HG02763 (cell line): Measurements from ENCODE around the gene RUSC1.
A peak's percentile ranks its signal among the peaks of the same experiment; 100 is the strongest.
"Not testable (repeated sequence)": the region's sequence is repeated elsewhere in the genome, so short reads cannot be mapped to it uniquely, and the experiment has no call there.

Experiments
- ATAC-seq: cut with Tn5 transposase; IDR thresholded peaks from one replicate; pipeline ENCODE4 v1.9.1; 2021; ENCODE audit warnings: mild to moderate bottlenecking, moderate library complexity; ENCODE audit not compliant: unreplicated experiment

Gene RUSC1, protein sequence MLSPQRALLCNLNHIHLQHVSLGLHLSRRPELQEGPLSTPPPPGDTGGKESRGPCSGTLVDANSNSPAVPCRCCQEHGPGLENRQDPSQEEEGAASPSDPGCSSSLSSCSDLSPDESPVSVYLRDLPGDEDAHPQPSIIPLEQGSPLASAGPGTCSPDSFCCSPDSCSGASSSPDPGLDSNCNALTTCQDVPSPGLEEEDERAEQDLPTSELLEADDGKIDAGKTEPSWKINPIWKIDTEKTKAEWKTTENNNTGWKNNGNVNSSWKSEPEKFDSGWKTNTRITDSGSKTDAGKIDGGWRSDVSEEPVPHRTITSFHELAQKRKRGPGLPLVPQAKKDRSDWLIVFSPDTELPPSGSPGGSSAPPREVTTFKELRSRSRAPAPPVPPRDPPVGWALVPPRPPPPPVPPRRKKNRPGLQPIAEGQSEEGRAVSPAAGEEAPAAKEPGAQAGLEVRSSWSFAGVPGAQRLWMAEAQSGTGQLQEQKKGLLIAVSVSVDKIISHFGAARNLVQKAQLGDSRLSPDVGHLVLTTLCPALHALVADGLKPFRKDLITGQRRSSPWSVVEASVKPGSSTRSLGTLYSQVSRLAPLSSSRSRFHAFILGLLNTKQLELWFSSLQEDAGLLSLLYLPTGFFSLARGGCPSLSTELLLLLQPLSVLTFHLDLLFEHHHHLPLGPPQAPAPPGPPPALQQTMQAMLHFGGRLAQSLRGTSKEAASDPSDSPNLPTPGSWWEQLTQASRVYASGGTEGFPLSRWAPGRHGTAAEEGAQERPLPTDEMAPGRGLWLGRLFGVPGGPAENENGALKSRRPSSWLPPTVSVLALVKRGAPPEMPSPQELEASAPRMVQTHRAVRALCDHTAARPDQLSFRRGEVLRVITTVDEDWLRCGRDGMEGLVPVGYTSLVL

DNA sequence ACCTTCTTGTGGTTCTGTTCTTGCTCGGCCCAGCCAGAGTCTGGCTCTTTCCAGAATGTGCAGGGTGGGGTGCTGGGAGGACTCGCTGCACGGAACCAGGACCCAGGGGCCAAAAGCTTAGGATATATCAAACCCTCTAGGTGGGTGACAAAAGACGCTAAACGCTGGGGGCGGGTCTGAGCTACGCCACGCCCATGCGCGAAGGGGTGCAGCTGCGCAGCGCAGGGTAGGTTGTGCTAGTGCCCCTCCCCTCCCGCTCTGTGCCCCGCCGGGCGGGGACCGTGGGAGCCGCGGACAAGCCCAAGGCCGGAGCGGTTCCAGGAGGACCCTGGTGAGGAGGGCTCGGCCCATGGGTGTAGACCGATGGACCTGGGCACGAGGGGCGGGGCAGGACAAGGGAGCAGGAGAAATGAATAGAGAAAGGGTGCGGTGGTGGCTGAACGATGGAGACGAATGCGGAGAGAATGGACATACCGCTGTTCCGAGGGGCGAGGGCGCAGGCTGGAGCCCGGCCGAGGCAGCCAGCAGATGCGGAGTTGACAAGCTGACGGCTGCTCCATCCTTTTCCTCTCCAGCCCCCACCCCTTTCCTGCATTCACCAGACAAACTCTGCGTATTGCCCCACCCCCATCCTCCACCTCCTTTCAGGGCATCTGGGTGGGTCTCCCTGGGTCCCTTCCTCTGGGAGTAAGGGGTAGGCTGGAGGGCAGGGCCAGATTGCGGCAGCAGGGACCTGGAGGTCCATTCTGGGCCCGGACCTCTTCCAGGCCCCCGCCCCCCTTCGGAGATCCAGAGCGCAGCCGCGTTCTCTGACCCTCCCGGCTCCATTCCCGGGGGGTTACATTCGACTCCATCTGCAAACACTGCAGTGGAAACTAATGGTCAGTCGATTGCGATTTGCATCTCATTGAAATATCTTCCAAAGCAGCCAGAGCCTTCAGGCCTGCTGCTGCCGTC, at the start of gene RUSC1:
RUSC1 (plus strand) TSS at position 234 of the 957 bp plus-strand sequence. CDS start 880 bp downstream, outside the sequence.
- no peak for ATAC-seq

DNA sequence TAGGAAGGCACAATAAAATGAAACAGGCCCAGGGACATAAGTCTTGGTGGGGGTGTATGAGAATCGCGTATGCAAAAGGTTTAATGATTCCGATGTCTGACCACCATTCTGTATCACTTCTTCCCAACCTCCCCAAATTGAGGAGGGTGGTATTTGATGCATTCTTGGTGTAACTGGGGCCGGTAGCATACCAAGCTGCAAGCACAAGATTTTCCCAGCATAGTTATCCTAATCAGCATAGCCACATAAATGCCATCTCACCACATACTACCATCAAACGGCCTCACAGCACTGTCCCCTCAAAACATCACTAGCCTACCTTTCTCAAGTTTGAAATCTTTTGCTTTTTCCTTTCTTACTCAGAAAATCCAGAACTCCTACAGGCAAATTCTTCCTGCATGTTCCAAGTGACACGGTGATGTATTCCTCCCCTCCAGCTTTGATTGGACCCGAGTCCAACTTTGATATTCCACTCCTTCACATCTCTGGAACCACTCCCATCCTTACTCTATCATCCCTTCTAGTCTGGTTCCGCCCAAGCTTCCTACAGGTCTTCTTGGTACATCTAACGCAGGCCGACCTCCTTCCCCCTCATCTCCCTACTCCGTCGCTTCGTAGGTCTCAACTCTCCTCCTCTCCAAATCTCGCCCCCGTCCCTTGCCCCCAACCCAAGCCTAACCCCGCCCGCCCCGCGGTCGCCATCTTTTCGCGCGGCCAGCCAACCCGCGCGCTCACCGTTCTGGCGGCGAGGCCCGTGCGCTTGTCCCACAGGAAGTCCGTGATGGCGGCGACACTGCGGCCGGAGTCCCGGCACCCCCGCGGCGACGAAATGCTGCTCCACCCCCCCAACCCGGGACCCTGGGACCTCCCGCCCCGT, 48.0 kb upstream of the RUSC1 start:
- ATAC-seq = peak; percentile 31

DNA sequence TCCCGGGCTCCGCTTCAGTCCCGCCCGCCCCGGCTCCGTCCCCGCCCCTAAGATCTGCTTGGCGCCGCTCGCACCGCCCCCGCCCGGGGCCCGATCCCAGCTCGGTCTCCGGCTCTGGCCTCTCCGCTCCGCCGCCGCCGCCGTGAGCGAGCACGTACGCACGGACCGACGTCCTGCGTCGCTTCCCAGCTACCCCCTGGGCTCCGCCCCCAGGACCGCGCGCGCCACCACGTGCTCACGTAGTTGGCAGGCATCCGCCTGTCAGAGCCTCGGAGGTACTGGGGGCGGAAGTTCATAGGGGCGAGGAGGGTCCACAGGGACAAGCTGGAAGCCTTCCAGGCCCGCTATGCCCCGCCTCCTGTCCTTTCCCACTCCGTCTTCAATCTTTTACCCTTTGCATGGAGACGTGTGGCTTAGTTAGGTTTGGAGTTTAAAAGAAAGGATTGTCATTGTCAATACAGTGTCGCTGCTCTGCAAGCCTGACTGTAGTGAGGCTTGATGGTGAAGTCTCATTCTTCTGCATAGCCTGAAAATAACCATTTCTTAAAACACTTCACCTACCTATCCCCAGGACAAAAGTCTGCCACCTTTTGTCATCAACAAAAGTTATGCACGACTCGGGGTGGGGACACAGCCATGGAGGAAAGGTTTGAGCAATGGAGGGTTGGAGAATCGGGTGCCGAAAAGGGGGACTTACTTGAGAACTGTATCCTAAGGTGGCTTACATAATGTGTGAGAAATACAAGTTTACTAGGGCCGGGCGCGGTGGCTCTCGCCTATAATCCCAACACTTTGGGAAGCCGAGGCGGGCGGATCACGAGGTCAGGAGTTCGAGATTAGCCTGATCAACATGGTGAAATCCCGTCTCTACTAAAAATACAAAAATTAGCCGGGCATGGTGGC, 47.1 kb upstream of the RUSC1 start, which contains the start of gene CLK2:
CLK2 (minus strand) TSS at position 162 of the 903 bp plus-strand sequence. CDS start 2,527 bp downstream, outside the sequence.
- peak; percentile 74 for ATAC-seq

DNA sequence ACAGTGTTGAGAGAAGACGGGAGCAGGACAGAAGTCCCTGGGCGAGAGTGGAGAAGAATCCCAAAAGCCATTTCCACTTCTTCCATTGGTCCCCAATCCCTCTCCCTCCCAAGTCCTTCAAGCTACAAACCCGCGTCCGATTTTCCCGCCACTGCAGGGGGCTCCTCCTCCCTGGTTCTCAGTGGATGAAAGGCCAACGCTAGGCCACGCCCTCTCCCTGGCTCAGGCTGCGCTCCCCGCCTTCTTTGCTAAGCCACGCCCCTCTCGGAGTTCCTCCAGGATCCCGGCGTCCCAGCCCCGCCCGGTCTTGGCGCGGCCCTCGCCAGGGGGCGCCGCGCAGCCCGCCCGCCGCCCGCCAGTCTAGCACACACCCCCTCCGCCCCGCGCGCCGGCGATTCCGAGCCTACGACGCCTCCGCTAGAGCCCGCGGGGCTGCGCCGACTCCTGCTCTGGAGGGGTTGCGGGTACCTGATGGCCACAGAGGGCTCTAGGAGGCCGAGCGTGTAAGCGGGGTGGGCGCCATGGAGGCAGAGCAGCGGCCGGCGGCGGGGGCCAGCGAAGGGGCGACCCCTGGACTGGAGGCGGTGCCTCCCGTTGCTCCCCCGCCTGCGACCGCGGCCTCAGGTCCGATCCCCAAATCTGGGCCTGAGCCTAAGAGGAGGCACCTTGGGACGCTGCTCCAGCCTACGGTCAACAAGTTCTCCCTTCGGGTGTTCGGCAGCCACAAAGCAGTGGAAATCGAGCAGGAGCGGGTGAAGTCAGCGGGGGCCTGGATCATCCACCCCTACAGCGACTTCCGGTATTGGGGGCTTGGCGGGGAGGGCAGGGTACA, 43.4 kb upstream of the RUSC1 start, which contains the start of gene HCN3:
HCN3 (plus strand) TSS at position 394 of the 832 bp plus-strand sequence; CDS start at position 522, 128 bp downstream.
- peak; percentile 70 for ATAC-seq

DNA sequence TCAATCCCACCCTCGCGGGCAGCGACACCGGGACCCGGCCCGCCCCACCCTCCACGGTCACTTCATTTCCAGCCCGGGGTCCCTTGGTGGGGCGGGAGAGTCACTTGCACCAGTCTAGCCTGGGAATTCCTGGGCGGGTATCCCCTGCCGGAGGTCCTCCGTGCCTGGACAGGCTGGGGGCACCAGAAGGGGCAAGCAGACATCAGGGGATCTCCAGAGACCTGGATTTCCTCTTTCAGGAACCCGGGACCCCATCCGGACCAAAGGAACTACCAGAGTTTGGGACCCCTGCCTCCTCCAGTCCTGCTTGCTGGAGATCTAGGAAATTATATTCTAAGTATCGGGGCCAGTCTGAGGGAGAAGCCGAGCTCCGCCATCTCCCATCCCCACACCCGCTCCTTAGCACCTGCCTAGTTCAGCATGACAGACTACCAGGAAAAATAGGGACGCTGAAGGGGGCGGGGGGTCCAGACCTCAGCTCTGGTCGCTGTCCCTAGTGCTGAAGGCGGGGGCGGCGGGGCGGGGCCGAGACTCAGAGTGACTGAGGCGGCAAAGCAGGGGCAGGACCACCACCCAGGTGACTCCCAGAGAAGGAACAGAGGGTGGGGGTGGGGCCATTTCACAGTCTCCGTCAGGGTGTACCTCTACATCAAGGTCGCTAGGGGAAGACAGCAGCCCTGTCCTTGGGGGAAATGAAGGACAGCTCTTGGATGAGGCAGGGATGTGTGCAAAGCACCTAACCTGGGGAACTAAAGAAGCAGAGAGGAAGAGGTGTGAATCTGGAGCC, 42.6 kb upstream of the RUSC1 start:
- no peak for ATAC-seq

DNA sequence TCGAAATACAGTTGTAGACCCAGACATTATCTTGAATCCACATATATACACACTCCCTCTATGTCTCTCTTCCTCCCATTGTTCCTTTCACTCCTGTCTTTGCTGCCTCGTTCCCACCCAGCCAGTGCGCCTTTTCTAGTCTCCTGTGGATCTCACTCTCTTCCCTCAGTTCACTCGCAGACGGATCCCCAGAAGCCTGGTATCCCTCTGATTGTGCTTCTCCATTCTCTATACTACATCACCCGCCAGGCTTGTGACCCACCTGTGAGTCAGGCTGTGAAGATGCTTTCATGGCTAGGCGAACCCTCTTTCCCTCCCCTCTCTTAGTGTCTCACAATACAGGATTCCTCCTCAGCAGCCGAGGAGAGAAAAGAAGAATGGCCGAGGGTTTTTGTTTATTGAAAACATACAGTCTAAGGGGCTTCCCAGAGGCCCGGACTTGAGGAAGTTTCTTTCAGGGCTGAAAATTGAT, 42.0 kb upstream of the RUSC1 start:
- ATAC-seq = no peak

DNA sequence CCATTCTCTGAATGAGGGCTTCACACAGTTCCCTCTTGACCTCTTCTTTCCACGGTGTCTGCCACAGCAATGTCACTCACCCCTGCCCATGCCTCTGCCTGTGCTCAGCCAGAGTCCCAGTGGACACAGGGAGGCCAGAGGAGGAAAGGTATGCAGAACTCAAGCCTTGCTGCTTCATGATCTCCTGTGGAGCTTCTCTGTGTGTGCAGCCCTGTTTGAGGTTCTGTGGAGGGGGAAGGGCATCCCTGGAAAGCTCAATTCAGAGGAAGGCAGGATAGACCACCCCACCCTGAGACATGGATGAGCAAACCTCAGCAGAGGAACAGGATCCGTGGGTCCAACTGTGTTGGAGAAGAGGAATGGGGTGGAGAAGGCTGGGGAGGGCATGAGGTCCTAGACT, 41.4 kb upstream of the RUSC1 start:
- no peak for ATAC-seq

DNA sequence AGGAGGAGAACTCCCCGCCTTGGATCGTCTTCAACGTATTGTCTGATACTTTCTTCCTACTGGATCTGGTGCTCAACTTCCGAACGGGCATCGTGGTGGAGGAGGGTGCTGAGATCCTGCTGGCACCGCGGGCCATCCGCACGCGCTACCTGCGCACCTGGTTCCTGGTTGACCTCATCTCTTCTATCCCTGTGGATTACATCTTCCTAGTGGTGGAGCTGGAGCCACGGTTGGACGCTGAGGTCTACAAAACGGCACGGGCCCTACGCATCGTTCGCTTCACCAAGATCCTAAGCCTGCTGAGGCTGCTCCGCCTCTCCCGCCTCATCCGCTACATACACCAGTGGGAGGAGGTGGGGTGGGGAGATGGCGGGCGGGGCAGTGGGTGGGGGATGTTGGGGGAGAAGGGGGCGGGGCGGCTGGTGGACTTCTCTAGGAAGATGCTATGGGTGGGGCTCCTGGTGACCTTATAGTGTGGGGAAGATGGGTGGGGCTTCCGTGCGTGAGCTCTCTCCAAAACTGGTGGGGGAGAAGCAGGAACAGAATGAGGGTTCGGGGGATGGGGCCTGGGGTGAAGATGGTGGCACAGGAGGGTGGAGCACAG, 38.1 kb upstream of the RUSC1 start:
- ATAC-seq = no peak

DNA sequence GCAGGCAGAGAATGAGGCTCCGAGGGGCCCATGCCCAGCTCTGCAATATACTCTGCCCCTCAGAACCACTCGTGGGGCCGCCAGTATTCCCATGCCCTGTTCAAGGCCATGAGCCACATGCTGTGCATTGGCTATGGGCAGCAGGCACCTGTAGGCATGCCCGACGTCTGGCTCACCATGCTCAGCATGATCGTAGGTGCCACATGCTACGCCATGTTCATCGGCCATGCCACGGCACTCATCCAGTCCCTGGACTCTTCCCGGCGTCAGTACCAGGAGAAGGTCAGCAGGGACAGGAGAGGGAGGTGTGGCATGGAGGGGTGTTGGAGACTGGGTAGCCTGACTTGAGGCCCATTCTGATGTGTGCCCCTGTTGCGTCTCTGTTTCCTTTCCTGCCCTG, 36.2 kb upstream of the RUSC1 start:
- ATAC-seq = no peak

DNA sequence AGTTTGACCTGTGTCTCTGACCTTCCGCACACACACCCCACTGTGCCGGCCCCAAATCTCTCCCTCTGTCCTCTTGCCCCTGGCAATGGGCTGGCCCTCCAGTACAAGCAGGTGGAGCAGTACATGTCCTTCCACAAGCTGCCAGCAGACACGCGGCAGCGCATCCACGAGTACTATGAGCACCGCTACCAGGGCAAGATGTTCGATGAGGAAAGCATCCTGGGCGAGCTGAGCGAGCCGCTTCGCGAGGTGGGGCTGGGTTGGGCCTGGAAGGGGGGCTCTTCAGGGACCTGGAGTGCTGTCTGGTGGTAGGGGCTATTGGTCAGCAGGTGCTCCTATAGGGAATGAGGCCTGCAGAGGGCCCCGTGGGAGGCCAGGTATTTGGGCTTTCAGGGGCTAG, 35.6 kb upstream of the RUSC1 start:
- ATAC-seq = no peak

DNA sequence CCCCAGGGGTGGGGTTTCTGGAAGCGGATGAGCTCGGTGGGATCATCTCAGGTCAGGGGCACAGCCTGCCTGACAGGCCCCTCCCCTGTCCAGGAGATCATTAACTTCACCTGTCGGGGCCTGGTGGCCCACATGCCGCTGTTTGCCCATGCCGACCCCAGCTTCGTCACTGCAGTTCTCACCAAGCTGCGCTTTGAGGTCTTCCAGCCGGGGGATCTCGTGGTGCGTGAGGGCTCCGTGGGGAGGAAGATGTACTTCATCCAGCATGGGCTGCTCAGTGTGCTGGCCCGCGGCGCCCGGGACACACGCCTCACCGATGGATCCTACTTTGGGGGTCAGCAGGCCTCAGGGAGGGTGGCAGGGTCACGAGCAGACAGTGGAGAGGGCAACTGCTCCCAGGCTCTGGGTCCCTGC, 35.1 kb upstream of the RUSC1 start:
- ATAC-seq = no peak

DNA sequence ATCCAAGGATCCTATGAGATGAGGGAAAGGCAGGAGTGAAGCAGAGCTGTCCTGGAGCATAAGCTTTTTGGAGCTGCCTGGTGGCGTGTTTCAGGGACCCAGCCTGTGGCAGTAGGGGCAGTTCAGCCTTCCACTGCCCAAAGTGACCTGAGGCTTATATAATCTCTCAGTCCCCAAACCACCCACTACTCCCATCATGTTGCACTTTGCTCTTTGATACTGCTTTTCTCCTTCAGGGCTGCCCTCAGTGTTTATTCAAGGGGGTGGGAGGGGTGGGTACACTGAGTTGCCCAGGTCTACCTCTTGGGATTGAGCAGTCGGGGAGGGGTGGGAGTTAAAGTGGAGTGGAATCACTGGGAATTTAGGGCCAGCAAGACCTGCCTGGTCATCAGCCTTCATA, 34.1 kb upstream of the RUSC1 start:
- no peak for ATAC-seq

DNA sequence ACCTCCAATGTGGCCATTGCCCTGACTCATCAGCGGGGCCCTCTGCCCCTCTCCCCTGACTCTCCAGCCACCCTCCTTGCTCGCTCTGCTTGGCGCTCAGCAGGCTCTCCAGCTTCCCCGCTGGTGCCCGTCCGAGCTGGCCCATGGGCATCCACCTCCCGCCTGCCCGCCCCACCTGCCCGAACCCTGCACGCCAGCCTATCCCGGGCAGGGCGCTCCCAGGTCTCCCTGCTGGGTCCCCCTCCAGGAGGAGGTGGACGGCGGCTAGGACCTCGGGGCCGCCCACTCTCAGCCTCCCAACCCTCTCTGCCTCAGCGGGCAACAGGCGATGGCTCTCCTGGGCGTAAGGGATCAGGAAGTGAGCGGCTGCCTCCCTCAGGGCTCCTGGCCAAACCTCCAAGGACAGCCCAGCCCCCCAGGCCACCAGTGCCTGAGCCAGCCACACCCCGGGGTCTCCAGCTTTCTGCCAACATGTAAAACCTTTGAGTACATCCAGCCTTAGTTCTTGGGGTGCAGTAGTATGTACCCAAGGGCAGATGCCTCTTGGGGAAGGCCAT, 32.6 kb upstream of the RUSC1 start:
- no peak for ATAC-seq

DNA sequence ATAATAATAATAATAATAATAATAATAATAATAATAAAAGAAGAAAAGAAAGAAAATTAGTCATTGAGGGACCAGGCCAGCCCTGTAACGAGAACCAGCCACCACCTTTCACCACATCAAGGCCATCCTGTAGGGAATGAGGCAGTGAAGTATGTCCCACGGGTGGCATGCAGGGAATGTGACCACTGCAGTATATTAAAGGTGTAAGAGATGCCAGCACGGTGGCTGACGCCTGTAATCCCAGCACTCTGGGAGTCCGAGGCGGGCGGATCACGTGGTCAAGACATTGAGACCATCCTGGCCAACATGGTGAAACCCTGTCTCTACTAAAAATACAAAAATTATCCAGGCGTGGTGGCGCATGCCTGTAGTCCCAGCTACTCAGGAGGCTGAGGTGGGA, 29.7 kb upstream of the RUSC1 start:
- ATAC-seq = not testable (repeated sequence)

DNA sequence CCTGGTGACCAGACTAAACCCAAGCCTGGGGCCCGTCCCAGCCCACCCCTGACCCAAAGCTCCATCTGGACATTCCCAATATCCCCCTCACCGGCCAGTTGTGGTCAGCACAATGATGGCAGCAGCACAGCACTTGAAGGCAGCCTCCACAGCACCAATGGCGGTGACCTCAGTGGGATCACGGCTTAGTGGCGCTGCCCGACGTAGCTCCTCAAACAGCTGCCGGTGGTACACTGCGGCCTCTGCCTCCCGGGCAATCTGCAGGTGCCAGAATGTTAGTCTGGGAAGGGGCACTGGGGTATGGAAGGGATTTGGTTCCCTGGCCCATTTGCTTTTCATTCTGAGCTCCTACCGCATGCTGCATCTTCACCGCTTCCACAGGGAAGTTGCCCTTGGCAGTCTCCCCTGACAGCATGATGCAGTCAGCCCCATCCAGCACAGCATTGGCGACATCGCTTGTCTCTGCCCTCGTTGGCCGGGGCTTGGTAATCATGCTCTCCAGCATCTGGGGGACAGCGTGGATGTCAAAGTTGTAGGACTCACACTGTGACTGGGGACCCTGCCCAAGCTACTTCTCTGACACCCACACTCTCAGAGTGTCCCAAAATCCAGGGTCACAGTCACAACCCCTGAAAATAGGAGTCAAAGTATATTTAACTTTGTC, 27.5 kb upstream of the RUSC1 start:
- no peak for ATAC-seq
